HG02610 (cell line): ENCODE results near the gene DDRGK1.

ENCODE experiments used
- ATAC-seq: cut with Tn5 transposase; IDR thresholded peaks from one replicate; pipeline ENCODE4 v1.9.1; 2021; ENCODE audit warnings: mild to moderate bottlenecking, moderate library complexity; ENCODE audit not compliant: unreplicated experiment

Gene DDRGK1

DNA sequence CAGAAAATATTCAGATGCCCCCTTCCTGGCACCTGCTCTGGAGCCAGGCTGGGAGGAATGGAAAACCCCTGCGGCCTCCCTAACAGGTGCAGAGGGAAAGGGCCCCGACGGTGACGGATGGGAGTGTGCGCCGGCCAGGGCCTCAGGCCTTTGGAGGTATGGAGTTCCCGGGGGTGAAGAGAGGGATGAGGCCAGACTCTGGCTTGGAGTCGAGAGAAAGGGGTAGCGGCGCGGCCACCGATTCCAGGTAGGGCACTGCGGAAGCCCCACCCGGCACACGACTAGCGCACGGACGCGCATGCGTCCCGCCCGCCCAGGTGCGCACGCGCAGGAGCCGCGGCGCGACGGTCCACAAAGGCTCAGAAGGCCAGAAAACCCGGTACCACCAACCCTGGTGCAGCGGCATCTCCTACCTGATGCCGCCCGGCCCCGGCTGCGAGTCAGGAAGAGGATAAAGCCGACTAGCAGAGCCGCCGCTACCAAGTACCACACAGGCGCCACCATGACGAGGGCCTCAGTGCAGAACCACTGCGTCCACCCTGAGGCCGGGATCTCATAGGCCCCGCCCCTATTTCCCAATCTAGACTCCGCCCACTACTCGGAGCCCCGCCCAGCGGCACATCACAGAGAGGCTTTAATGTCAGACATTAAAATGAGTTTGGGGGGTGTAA is at the start of gene DDRGK1:
Gene DDRGK1, minus strand, starts transcription at position 559 of the 671 bp plus-strand sequence. Its CDS starts 55 bp downstream, at position 504.
- peak; percentile 76 for ATAC-seq

DNA sequence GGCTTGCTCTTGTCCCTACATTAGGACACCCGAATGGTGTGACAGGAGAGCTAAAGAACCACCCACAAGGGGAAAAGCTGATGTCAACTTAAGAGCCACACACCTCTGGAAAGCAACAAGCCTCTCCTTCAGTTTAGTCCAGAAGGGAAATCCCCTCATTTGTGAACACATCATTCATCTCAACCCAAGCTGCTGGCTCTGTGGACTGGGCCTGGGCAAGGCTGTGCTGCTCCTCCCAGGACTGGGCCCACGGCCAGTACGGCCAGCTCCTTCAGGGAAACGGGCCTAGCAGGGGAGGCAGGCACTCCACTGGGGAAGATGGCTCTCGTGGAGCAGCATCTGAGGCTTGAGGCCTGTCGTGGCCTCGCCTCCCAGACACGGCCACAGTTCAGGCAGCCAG is 47.3 kb upstream of the DDRGK1 start:
- no peak for ATAC-seq

DNA sequence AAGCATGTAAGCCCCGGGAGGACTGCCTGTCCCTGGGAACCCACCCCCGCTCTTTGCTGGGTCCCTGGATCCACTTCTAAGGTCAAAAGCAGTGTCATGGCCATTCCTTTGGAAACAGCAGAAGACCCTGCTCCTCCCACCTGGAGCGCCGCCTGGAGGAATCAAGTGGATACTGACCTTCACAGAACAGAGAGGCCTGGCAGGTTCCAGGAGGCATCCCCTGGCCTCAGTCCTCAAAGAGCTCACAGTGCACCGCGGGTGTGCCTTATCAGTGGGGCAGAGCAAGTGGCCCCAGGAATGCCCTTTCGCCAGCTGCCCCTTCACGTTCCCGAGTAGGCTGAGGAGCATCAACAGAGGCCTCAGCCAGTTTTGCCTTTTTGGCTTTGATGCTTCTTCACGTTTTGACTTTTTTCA is 45.6 kb upstream of the DDRGK1 start:
- ATAC-seq: no peak

DNA sequence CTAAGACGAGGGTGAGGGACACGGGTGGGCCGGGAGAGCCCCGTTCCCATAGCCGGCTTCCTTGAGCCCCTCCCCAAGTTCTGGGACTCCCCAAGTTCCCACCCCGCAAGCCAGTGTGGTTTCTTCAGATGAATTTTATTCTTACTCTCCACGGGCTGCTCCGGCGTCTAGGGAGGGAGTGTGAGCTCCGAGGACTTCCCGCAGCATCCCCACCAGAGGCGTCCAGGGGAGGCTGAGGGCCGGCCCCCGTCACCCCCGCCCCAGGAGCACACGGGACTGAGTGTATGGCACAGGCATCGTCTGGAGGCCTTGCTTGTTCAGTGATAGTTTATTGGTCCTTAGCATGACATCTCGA is 44.5 kb upstream of the DDRGK1 start:
- no peak for ATAC-seq

DNA sequence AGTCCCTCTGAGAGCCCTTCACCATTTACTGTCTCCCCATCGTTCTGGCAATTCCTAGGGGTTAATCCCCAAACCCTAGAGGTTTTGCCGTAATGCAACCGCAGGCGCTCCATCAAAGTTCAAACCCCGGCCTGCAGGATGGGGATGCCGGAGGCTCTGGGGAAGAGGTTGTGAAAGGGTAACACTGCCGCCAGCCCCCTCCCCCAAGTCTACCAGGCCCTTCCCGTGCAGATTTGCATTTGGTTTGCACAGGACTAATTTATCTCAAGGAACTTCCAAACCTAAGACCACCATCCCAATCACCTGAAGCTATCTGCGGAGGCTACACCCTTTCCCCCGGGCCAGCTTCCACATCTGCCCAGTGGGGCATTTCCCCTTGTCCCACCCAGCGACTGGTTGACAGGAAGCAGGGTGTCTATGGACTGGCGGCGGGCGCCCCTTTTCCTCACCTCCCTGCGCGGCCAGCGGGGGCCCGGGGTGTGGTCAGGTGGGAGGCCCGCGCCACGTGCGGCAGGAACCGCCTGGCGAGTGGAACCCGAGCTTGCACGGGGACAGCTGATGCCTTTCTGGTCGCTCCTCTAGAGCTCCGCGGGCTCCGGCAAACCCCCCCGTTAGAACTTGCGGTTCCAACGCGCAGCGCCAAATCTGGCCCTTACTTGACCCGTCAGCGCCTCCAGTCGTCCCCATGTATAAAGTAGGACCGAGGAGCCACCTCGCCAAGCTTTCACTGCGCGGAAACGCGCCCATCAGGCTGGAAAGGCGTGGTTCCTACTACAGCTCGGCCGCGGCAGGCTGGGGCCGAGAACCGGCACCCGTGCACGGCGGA is 43.9 kb upstream of the DDRGK1 start:
- no peak for ATAC-seq

DNA sequence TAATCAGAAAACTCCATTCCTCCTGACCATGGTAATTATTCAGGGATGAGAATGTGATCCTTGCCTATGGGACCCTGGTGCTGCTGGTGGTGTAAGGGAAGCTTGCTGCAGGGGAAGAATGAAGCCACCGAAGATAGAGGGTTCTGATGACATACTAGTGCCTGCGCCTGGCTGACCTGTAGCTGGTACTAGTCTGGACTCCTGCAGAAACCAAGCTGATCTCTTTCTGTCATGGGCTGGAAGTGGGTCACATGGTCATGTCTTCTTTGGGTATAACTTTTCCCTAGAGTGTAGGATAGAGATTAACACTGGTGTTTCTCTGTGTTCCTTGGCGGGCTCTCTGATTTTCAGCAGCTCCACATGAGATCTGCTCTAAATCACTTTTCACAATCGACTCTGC is 43.2 kb upstream of the DDRGK1 start:
- ATAC-seq: no peak

DNA sequence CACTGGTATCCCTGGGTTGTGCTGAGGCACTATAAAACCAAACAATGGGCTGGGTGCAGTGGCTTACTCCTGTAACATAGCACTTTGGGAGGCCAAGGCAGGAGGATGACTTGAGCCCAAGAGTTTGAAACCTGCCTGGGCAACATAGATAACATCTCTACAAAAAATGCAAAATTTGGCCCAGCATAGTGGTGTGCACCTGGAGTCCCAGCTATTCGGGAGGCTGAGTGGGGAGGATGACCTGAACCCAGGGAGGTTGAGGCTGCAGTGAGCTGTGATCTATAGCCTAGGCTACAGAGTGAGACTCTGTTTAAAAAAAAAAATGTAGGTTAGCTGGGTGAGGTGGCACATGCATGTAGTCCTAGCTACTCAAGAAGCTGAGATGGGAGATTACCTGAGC is 42.2 kb upstream of the DDRGK1 start:
- ATAC-seq: no peak

DNA sequence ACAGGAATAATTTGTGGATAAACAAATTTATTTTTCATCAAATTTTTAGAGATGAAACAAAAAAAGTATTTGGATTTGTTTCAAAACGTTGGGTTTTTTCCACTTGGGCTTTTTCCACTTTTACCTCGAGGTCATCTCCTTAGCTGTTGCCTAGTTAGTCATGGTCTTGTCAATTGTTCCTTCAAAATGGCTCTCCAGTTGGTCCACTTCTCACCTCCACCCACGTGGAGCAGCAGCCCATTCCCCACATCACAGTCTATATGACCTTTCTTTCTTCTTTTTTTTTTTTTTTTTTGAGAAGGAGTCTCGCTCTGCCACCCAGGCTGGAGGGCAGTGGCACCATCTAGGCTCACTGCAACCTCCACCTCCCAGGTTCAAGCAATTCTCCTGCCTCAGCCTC is 41.2 kb upstream of the DDRGK1 start:
- no peak for ATAC-seq

DNA sequence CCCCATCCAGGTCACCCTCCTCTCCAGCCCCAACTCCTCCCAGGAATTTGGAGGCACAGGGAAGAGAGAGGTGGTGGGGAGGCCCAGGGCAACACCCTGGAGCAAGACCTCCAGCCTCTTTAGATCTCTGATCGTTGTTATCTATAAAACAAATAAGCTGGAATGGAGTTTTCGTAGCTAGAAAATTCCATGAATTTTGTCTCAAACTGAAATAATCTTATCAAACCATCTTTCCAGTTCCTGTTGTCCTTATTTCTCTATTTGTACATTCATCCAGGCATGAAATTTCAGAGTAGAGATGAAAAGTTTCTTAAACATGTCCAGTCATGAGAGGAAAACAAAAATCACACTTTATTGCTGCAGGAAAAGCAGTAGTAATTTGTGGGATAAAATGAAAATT is 40.7 kb upstream of the DDRGK1 start:
- ATAC-seq: no peak

DNA sequence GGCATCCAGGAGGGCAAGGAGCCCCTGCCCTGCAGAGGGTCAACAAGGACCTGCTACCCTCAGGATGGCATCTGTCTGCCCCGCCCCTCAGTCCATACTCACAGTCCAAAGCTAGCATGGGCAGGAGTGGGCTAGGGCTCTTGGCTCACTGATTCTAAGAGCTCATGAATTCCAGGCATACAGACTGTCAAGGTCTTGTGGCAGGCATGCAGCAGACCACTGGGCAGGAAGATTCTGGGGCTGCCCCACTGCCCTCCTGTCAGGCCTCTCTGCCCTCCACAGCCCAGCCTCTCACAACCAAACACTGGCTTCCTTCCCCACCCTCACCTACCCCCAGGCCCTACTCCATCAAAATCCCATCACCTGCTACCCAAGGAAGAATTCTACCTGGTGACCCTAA is 40.1 kb upstream of the DDRGK1 start:
- ATAC-seq: no peak

DNA sequence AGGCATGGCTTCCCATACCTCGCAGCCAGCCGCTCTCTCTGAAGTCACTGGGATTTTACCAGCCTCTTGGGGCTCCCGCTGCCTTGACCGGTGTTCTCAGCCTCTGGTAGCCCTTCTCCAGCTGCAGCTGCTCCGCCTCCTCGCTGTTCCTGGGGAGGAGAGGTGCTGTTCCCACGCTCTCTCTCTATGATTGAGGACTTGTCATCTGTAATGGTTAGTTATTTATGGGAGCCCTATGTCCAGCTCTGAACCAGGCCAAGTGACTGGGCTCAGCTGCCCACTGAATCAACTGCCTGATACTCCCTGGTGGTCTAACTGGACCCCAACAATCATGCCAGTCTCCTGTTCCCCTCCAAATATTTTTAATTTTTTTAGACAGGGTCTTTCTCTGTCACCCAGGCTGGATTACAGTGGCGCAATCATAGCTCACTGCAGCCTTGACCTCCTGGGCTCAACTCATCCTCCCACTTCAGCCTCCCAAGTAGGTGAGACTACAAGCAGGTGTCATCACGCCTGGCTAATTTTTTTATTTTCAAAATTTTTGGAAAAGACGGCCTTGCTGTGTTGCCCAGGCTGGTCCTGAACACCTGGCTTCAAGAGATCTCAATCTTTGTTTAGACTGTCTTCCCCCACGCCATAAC is 39.4 kb upstream of the DDRGK1 start:
- ATAC-seq: no peak

DNA sequence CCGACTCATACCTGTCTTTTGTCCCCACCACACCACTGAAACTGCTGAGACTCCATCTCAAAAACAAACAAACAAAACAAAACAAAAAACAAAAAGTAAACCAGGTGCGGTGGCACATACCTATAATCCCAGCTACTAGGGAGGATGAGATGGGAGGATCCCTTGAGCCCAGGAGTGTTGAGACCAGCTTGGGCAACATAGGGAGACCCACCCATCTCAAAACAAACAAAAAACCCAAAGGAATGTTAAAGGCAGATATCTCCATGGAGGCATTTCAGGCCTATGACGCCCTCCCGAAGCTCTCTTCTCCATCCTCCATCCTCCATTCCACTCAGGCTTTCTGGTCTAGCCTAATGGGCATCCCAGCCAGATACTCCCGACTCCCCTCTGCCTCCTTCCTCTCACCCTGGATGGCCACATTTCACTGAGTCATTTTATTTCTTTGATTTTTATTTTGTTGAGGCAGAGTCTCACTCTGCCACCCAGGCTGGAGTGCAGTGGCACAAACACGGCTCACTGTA is 37.8 kb upstream of the DDRGK1 start:
- ATAC-seq: no peak

DNA sequence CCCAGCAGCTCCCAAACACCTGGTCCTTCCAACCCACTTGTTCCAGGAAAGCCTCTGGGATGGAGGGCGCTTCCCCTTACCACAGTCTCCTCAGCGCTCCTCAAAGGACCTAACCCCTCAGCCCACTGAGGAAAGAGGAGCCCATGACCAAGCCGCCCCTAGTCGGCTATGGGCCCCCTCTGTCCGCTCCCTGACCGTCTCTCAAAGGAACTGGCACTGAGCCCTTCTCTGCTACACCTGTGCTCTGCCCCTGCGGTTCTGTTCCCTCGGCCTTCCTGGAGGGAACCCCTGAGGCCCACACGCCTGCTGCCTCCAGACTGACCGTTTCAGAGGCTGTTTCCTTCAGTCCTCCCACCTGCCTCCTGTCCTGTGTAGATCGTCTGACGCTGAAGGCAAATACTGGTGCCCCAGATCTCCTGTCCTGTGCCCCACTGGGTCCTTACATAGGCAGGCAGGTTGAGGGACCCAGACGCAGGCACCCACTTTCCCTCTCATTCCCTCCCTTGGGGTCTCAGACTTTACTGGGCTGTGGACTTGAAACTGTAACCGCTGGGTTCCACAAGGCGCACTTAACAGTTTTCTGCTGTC is 36.4 kb upstream of the DDRGK1 start:
- no peak for ATAC-seq

DNA sequence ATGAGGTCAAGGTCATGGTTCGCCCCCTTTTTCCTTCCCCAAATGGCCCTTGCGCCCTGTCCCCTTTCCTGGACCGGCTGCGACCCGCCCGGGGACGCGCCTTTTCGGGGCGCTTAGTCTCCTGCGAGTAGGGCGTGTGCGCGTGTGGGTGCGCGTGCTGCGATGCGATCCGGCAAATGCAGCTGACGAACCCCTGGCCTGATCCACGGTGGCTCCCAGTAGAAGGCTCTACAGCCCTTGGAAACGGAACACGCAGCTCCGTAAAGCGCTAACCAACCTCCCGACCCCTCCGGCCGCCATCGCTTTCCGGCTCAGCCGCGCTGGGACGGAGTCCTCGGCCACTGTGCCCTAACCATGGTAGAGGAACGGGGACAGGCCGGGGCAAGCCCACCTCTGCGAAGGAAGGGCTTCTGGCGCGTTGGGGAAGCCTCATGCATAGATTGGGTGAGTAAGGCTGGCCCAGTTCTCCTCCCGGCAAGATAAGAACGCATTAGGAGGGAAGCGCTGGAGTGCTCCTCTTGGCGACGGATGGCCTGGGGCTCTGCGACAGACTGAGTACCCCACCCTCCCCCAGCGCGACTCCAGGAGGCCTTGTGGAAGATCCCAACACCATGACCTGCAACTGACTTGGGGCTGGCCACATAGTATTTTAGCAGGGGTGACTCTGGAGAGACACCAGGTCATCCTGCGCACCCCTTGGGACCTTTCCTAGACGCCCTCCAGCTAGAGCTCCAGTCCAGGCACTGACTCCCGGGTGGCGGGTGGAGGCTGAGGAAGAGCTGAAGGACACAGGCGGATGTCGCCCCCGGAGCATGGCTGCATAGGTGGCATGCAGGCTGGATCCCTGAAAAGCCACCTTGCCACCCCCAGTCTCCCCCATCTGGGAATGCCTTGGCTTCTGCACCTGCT is 35.6 kb upstream of the DDRGK1 start:
- ATAC-seq: no peak

DNA sequence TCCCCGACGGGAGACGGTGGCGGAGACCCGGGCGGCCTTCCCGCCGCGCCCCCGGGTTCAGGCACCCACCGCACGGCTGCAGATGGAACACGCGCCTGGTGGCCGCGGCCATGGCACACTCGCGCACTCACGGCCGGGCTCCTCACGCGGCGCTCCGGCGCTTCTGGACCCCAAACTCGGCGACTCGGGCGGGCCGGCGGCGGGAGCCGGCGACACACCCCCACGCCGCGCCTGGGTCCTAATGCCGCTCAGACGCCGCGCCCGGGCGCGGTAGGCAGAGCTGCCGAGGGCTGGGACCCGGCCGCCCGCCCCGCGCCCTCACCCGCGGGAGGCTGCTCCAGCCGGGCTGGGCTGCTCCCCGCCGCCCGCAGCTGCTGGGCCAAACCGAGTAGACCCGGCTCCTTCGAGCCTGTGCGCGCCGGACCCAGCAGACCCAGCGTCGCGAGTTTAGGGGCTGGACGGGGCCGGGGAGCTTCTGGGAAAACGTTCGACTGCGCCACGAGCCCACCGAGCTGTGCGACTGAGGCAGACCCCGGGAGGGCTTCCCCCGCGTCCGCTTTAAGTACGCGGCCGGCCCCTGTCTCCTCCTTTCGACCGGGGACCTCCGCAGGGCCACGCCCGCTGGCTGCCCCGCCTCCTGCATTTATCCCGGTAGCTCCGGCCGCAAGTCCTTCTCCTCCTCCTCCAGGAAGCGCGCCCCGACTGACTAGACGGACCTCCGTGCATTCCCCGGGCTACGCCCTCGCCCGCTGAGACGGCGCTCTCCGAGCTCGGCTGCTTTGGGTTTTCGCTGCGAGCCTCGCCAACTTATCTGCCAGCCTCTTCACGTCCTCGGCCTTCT is 34.8 kb upstream of the DDRGK1 start, which contains the start of gene SLC4A11:
Gene SLC4A11, minus strand, starts transcription at position 165 of the 841 bp plus-strand sequence. Its CDS starts 53 bp downstream, at position 112.
- ATAC-seq: no peak

DNA sequence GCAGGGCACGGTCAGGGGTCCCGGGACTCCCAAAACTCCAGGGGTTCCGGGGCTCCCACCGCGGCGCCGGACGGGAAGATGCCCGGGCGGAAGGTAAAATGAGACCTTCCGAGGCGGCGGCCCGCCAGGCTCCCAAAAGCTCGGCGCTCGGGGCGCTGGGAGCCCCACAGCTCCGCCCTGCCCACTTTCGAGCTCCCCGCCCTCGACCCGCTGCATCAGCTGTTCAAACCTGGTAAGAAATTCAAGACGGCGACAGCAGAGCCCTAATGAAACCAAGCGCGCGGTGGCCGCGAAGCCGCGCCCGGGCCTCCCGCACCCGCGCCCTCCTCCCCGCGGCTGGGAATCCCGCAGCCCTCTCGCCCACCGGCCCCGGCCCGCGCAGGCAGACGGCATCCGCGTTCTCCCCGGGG is 34.1 kb upstream of the DDRGK1 start:
- ATAC-seq: no peak

DNA sequence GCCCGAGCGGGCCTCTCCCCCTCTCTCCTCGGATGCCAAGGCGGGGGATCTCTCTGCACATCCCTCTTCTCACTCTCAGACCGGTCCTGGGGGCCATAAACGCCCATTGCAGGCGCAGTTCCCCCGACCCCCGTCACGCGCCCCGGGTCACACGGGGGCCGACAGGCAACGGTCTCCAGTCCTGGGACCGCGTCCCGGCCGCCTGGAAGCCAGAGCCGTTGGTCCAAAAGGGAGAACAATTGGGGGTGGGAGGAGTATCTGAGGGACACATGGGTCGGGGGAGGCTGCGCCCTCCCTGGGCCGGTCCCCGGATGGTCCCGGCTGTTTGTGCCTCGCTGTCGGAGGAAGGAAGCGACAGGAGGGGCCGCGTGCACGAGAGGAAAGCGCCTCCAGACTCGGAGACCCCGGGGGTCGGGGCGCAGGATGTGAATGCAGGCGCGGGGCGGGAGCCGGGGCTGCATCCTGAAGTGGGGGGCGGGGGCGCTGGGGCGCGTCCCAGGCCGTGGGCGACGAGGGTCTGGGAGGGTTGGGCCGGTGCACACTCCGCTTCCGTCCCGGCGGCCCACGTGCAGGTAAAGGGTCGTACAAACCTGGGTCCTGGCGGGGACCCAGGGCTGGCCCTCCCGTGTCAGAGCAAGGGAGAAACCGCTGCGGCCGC is 33.6 kb upstream of the DDRGK1 start:
- no peak for ATAC-seq

DNA sequence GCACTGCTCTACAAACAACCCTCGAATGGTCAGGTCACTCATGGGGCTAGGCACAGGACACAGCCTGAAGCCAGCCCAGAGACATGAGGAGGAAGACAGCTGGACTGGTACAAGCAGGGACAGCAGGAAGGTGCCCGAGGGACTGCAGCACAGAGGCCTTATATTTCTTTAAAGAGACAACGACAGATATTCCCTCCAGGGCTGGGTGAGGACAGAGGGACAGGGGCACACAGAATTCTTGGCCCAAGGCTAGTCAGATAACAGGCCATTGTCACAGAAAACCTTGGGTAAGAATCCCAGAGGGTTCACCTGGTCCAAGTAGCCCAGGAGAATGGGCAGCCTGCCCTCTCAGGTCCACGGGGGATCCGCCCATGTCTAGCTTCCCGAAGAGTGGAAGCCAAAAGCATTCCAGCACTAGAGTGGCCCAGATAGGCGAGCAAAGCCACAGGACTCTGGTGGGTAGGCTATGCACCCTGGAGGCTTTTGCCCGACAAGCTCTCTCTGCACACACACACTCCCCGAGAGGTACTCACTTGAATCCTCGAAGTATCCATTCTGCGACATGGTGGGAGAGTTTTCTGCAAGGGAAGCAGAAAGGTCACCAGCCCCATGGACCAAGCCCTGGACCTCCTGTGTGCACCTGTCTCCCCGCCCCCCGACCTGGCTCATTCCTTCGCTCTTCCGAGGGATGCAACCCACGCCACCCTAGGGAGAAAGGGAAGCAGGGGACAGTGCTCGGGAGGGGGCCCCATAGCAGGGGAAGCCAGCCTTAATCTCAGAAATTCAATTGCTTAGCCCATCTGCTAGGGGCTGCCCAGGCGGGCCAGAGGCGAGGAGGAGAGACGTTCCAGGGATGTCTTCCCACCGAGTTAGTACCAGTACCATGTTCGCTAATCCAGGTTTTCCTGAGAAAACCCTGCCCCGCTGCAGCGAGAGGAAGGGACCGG is 32.8 kb upstream of the DDRGK1 start:
- no peak for ATAC-seq
